Measurements from ENCODE around the gene HRH3. TPM values are rescaled to one million over a fixed set of nuclear protein-coding genes. Genes with fewer than 3 reads are reported as not detected.

The HRH3 gene
- total RNA-seq, 2 donors from 2014 or later = not detected

- peaks cover 0 to 4% of the 10 kb centered on the region in 2 donors for H3K4me1 ChIP-seq (ENCODE audit: control insufficient read depth in 1 of 2, low read depth in 2 of 2)
- H3K27ac ChIP-seq = no peak overlapping the region
- no peak for TF ChIP-seq CTCF (IDR thresholded peaks at IDR 0.05)
- H3K9me3 ChIP-seq = no peaks in the 10 kb centered on the region
- no peak overlapping the region for H3K4me3 ChIP-seq
- H3K36me3 ChIP-seq = peaks cover 12% of the 10 kb centered on the region
- ATAC-seq (ENCODE audit: insufficient number of reproducible peaks, low FRiP score, low read depth) (no peak), DNase-seq (ENCODE audit: low spot score) (no peak)
- H3K27me3 ChIP-seq (replicated peaks; ENCODE audit: insufficient read depth) = peaks cover under 1% of the 10 kb centered on the region
Observed at GRCh38 chr20:62205618-62206387, 14.3 kb downstream of the HRH3 start.

GRCh38 chr20:62203378-62204030, 16.6 kb downstream of the HRH3 start:
- Histone ChIP-seq H3K4me1 (ENCODE audit: control insufficient read depth in 1 of 2, low read depth in 2 of 2) (peaks cover 0 to 4% of the 10 kb centered on the region in 2 donors), H3K9me3 (no peaks in the 10 kb centered on the region), H3K36me3 (peaks cover 25% of the 10 kb centered on the region), H3K4me3 (no peak overlapping the region), H3K27me3 (replicated peaks; ENCODE audit: insufficient read depth) (no peaks in the 10 kb centered on the region), H3K27ac (no peak overlapping the region)
- no peak for DNase-seq (ENCODE audit: low spot score)
- ATAC-seq (ENCODE audit: insufficient number of reproducible peaks, low FRiP score, low read depth) = no peak
- no peak for TF ChIP-seq CTCF (IDR thresholded peaks at IDR 0.05)

GRCh38 chr20:62202676-62203377, 17.3 kb downstream of the HRH3 start:
- DNase-seq (ENCODE audit: low spot score) (no peak), ATAC-seq (ENCODE audit: insufficient number of reproducible peaks, low FRiP score, low read depth) (no peak)
- no peak overlapping the region for H3K27ac ChIP-seq
- H3K27me3 ChIP-seq (replicated peaks; ENCODE audit: insufficient read depth) = no peaks in the 10 kb centered on the region
- H3K9me3 ChIP-seq = no peaks in the 10 kb centered on the region
- H3K4me1 ChIP-seq (ENCODE audit: control insufficient read depth in 1 of 2, low read depth in 2 of 2) = peaks cover 0 to 4% of the 10 kb centered on the region in 2 donors
- H3K36me3 ChIP-seq = peaks cover 30% of the 10 kb centered on the region
- no peak overlapping the region for H3K4me3 ChIP-seq
- TF ChIP-seq CTCF (IDR thresholded peaks at IDR 0.05) = no peak

- TF ChIP-seq CTCF (IDR thresholded peaks at IDR 0.05) = no peak
- no peak overlapping the region for H3K27ac ChIP-seq
- H3K36me3 ChIP-seq = peaks cover 33% of the 10 kb centered on the region
- H3K4me1 ChIP-seq (ENCODE audit: control insufficient read depth in 1 of 2, low read depth in 2 of 2) = peaks cover 0 to 4% of the 10 kb centered on the region in 2 donors
- DNase-seq (ENCODE audit: low spot score) (no peak), ATAC-seq (ENCODE audit: insufficient number of reproducible peaks, low FRiP score, low read depth) (no peak)
- no peak overlapping the region for H3K4me3 ChIP-seq
- no peaks in the 10 kb centered on the region for H3K9me3 ChIP-seq
- H3K27me3 ChIP-seq (replicated peaks; ENCODE audit: insufficient read depth) = no peaks in the 10 kb centered on the region
Observed at GRCh38 chr20:62202083-62202395, 18.0 kb downstream of the HRH3 start.

Measured in thoracic aorta (tissue), 2 donors.